Type B pancreatic cell (in vitro differentiated cells): Measurements from ENCODE around the gene APC2. TPM values are rescaled to one million over a fixed set of nuclear protein-coding genes. Genes with fewer than 3 reads are reported as not detected.

Source experiments
- DNase-seq: peaks from one replicate; pipeline ENCODE4 v3.0.0; 2021; ENCODE audit warnings: mixed read lengths; ENCODE audit not compliant: unreplicated experiment; ENCODE audit errors: extremely low spot score
- H3K27ac Mint-ChIP-seq: 2 replicates; pipeline ENCODE4 v1.8.0; 2021; ENCODE audit warnings: mild to moderate bottlenecking, mixed read lengths
- H3K27me3 Mint-ChIP-seq: 2 replicates; pipeline ENCODE4 v1.8.0; 2021; ENCODE audit warnings: mixed read lengths
- H3K36me3 Mint-ChIP-seq: 2 replicates; pipeline ENCODE4 v1.8.0; 2021; ENCODE audit warnings: mixed read lengths
- H3K4me1 Mint-ChIP-seq: one replicate; pipeline ENCODE4 v1.8.0; 2021; ENCODE audit warnings: mixed read lengths; ENCODE audit not compliant: unreplicated experiment
- H3K4me3 Mint-ChIP-seq: 2 replicates; pipeline ENCODE4 v1.8.0; 2021; ENCODE audit warnings: mild to moderate bottlenecking, mixed read lengths
- H3K9me3 Mint-ChIP-seq: 2 replicates; pipeline ENCODE4 v1.8.0; 2021; ENCODE audit warnings: mixed read lengths
- total RNA-seq: library from RNA; stranded (reverse); gene quantifications from 2 replicates; pipeline ENCODE4 v1.2.1, GENCODE V29; 2021; ENCODE audit warnings: low replicate concordance
- TF ChIP-seq, protein P1 (sequence below): fragments of 200-600 bp; sonication (generic); conservative IDR thresholded peaks from 2 replicates; pipeline ENCODE4 v1.5.0; 2021; ENCODE audit warnings: antibody characterized with exemption, mild to moderate bottlenecking

APC2 gene
- total RNA-seq, 1 donor from 2014 or later = 9.2 TPM

DNA sequence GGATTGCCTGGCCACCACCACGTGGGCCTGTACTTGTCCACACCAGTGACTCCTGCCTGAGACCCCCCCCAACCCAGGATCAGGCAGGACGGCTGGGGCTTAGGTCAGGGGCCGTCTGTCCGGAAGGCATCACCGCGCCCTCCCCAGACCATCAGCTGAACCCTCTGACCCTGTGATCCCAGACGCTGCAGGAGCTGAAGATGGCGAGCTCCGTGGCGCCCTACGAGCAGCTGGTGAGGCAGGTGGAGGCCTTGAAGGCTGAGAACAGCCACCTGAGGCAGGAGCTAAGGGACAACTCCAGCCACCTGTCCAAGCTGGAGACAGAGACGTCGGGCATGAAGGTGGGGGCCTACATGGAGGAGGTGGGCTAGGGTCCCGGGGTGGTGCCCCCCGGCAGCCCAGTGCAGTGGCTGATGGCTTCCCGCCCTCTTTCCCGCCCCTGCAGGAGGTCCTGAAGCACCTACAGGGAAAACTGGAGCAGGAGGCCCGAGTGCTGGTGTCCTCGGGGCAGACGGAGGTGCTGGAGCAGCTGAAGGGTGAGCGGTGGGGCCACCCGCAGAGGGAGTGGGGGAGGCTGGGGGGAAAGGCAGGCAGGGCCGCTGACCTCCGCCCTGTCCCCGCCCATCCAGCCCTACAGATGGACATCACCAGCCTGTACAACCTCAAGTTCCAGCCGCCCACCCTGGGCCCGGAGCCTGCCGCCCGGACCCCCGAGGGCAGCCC lies 3.0 kb downstream of the APC2 start:
- Mint-ChIP-seq H3K27me3 (peaks cover 61% of the 10 kb centered on the region), H3K36me3 (no peaks in the 10 kb centered on the region), H3K27ac (no peak overlapping the region), H3K9me3 (no peaks in the 10 kb centered on the region), H3K4me1 (peaks cover 15% of the 10 kb centered on the region), H3K4me3 (no peak overlapping the region)
- no peak for DNase-seq
- TF ChIP-seq, protein P1, sequence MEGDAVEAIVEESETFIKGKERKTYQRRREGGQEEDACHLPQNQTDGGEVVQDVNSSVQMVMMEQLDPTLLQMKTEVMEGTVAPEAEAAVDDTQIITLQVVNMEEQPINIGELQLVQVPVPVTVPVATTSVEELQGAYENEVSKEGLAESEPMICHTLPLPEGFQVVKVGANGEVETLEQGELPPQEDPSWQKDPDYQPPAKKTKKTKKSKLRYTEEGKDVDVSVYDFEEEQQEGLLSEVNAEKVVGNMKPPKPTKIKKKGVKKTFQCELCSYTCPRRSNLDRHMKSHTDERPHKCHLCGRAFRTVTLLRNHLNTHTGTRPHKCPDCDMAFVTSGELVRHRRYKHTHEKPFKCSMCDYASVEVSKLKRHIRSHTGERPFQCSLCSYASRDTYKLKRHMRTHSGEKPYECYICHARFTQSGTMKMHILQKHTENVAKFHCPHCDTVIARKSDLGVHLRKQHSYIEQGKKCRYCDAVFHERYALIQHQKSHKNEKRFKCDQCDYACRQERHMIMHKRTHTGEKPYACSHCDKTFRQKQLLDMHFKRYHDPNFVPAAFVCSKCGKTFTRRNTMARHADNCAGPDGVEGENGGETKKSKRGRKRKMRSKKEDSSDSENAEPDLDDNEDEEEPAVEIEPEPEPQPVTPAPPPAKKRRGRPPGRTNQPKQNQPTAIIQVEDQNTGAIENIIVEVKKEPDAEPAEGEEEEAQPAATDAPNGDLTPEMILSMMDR = no peak

GRCh38 chr19:1453525-1454364 lies 3.8 kb downstream of the APC2 start:
- H3K27me3 Mint-ChIP-seq = peaks cover 59% of the 10 kb centered on the region
- H3K4me1 Mint-ChIP-seq = peaks cover 15% of the 10 kb centered on the region
- H3K4me3 Mint-ChIP-seq = no peak overlapping the region
- TF ChIP-seq, protein P1 = no peak
- no peaks in the 10 kb centered on the region for H3K9me3 Mint-ChIP-seq
- H3K36me3 Mint-ChIP-seq = no peaks in the 10 kb centered on the region
- no peak for DNase-seq
- H3K27ac Mint-ChIP-seq = no peak overlapping the region

GRCh38 chr19:1455002-1455335 lies 5.0 kb downstream of the APC2 start:
- Mint-ChIP-seq H3K4me1 (peaks cover 9% of the 10 kb centered on the region), H3K27ac (no peak overlapping the region), H3K36me3 (no peaks in the 10 kb centered on the region), H3K9me3 (no peaks in the 10 kb centered on the region), H3K27me3 (peaks cover 59% of the 10 kb centered on the region), H3K4me3 (no peak overlapping the region)
- no peak for DNase-seq
- TF ChIP-seq, protein P1 = no peak

GRCh38 chr19:1455336-1456120 lies 5.6 kb downstream of the APC2 start:
- Mint-ChIP-seq H3K36me3 (no peaks in the 10 kb centered on the region), H3K27me3 (peaks cover 56% of the 10 kb centered on the region), H3K27ac (no peak overlapping the region), H3K4me1 (peaks cover 9% of the 10 kb centered on the region), H3K9me3 (no peaks in the 10 kb centered on the region), H3K4me3 (peak overlapping the region; percentile 41)
- TF ChIP-seq, protein P1 = no peak
- DNase-seq = no peak

- H3K9me3 Mint-ChIP-seq = no peaks in the 10 kb centered on the region
- no peak overlapping the region for H3K27ac Mint-ChIP-seq
- H3K36me3 Mint-ChIP-seq = no peaks in the 10 kb centered on the region
- H3K4me3 Mint-ChIP-seq = no peak overlapping the region
- DNase-seq = no peak
- TF ChIP-seq, protein P1 = no peak
- peaks cover 4% of the 10 kb centered on the region for H3K4me1 Mint-ChIP-seq
- peaks cover 48% of the 10 kb centered on the region for H3K27me3 Mint-ChIP-seq
These were observed 6.4 kb downstream of the APC2 start for GRCh38 chr19:1456121-1456900.
